Pancreas (tissue), 10 donors: Measurements from ENCODE around the gene SUB1. TPM values are rescaled to one million over a fixed set of nuclear protein-coding genes. Genes with fewer than 3 reads are reported as not detected.

ENCODE experiments used
- ATAC-seq, 4 donors: fragments of 200-7000 bp; cut with Tn5 transposase; one replicate each; pipeline versions ENCODE4 v1.8.0 to v1.9.1; 2020; ENCODE audit warnings: mild to moderate bottlenecking in 4 of 4, moderate library complexity in 4 of 4
- DNase-seq, 6 donors: peaks; one replicate each; pipeline ENCODE4 v3.0.0-alpha.2; 2020
- FAIRE-seq: peaks from 2 replicates; lab custom pipeline; 2012; peaks lifted over from hg19 to GRCh38; lab: Jason Lieb, UNC
- H3K27ac ChIP-seq, 4 donors: fragments of 200-600 bp; sonication (generic); 1 replicate in 3 of 4; 2 replicates in 1 of 4; pipeline versions ENCODE4 v1.5.0 to v1.8.0; 2020
- H3K27me3 ChIP-seq, 4 donors: fragments of 200-600 bp; one replicate each; pipeline ENCODE4 v1.8.0; 2021
- H3K36me3 ChIP-seq, 3 donors: fragments of 200-600 bp; sonication (generic) in 1 of 3; one replicate each; pipeline versions ENCODE4 v1.5.0 to v1.8.0; 2020 to 2021
- H3K4me1 ChIP-seq, 3 donors: fragments of 200-600 bp; one replicate each; pipeline ENCODE4 v1.8.0; 2021
- H3K4me3 ChIP-seq, 4 donors: fragments of 200-600 bp; sonication (generic) in 2 of 4; one replicate each; pipeline versions ENCODE4 v1.5.0 to v1.8.0; 2020 to 2021
- H3K9me3 ChIP-seq, 4 donors: fragments of 200-600 bp; one replicate each; pipeline ENCODE4 v1.8.0; 2021
- WGBS, 2 donors: extraction: QIAGEN DNeasy Blood & Tissue Kit; methylation state at CpG; one replicate each; pipeline ENCODE4 v1.1.7; 2013; 5-methylcytosine and 5-hydroxymethylcytosine counted together
- intact Hi-C, 3 donors: fragments of 100-400 bp; cut with DNase I; formaldehyde crosslinking; loops; one replicate each; pipeline versions ENCODE4 v1.11.1 to v1.14.2; 2022
- polyA plus RNA-seq, 2 donors: library from polyadenylated mRNA; stranded (reverse); fragments of 200-250 nt; gene quantifications; one replicate each; pipeline ENCODE4 v1.2.3, GENCODE V29; 2013
- total RNA-seq, 6 donors: library from RNA; stranded (reverse); fragmentation: NEBNext Ultra II Directional in 4 of 6; extraction: Animal tissue kit (Norgen Biotek cat#: 25700) in 4 of 6; gene quantifications; one replicate each; pipeline versions ENCODE4 v1.2.1 to v1.2.4, GENCODE V29; 2021 to 2023
- TF ChIP-seq, protein P1 (sequence below), 4 donors: fragments of 200-600 bp; sonication (generic) in 3 of 4; IDR thresholded peaks; one replicate each; pipeline versions ENCODE4 v1.5.0 to v1.8.0; 2021; ENCODE audit warnings: antibody characterized with exemption in 4 of 4
- donor health status: healthy with polysubstance abuse.
- donor health status: DM: no; HTN: no; CAD: no; lungs with moderate emphysema.
- donor health status: DM: no; HTN: no; CAD: no.
- donor health status: control.
- donor health status: control.
- donor health status: Bipolar disorder and iron deficiency.
- donor health status: DM: yes; HTN: yes; CAD: no.
- donor health status: DM: no; HTN: no; CAD: no.
- donor health status: DM: no; HTN: no; CAD: no.
- donor health status: DM: yes; HTN: yes; CAD: no.

The SUB1 gene
- total and polyA plus RNA-seq, 8 donors = 42.5 to 91.7 (median 62.2) TPM

DNA sequence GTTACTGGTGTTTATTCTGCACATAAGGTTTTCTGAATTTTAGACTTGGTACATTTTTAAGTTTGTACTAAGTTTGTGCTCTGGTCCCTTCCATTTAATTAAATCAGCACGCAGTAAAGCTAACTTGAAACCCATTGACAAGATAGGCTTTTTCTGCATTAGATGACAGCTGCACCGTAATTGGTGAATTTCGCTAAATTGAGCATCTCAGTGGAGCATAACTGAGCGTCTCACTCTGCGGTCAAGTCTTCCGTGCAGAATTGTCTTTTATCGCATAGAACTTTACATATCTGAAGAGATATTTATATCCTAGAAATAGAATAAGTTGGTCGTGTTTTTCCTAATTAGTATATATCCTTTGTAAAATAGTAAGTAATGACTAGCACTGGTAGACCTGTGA, 4.1 kb downstream of the SUB1 start:
- no peaks in the 10 kb centered on the region for H3K27me3 ChIP-seq
- FAIRE-seq (no peak), ATAC-seq (no peak), DNase-seq (no peak)
- peaks cover 0 to 7% (median 0%) of the 10 kb centered on the region in 3 donors for H3K4me1 ChIP-seq
- H3K27ac ChIP-seq = no peak overlapping the region
- H3K4me3 ChIP-seq = no peak overlapping the region
- H3K36me3 ChIP-seq = peaks cover 0 to 29% (median 12%) of the 10 kb centered on the region in 3 donors
- H3K9me3 ChIP-seq = no peaks in the 10 kb centered on the region
- TF ChIP-seq, protein P1, sequence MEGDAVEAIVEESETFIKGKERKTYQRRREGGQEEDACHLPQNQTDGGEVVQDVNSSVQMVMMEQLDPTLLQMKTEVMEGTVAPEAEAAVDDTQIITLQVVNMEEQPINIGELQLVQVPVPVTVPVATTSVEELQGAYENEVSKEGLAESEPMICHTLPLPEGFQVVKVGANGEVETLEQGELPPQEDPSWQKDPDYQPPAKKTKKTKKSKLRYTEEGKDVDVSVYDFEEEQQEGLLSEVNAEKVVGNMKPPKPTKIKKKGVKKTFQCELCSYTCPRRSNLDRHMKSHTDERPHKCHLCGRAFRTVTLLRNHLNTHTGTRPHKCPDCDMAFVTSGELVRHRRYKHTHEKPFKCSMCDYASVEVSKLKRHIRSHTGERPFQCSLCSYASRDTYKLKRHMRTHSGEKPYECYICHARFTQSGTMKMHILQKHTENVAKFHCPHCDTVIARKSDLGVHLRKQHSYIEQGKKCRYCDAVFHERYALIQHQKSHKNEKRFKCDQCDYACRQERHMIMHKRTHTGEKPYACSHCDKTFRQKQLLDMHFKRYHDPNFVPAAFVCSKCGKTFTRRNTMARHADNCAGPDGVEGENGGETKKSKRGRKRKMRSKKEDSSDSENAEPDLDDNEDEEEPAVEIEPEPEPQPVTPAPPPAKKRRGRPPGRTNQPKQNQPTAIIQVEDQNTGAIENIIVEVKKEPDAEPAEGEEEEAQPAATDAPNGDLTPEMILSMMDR (IDR thresholded peaks at IDR 0.05) = no peak
- intact Hi-C loops = no loop called here
- WGBS, 2 donors = 90 to 91% methylated on average over 8 of the region's 8 CpGs

DNA sequence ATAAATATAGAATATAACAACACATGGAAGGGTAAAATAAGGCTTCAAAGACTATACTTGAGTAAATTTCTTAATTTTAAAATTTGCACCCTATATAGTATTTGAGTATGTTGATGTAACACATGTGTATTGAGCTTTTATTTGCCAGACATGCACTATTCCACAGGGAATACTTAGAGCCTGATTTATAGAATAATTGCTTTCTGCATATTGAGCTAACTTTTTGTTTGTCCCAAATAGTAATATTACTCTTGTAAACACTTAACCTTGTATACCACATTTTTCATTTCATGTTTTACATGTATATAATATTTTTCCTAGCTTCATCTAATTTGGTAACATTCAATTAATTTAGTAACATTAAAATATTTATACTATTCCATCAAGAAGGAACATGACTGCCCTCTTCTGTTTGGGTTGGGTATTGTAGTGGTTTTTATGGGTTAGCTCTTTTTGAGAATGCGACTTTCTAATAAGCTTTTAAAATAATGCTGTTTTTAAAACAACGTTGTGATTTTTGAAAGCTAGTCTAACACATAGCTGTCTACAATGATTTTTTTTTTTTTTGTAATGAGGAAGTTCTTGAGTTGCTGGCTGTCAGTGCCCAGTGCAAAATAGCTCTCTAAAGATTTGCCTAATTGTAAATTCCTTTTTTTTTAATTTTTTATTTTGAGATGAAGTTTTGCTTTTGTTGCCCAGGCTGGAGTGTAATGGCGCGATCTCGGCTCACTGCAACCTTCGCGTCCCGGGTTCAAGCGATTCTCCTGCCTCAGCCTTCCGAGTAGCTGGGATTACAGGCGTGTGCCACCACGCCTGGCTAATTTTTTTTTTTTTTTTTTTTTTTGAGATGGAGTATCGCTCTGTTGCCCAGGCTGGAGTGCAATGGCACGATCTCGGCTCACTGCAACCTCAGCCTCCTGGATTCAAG, 4.8 kb downstream of the SUB1 start:
- no peak overlapping the region for H3K27ac ChIP-seq
- H3K27me3 ChIP-seq = no peaks in the 10 kb centered on the region
- TF ChIP-seq, protein P1 (IDR thresholded peaks at IDR 0.05) = peak; percentile 4 to 55 (median 50)
- peak; percentile 49 for FAIRE-seq
- DNase-seq = no peak
- intact Hi-C loops = loop anchor here in 1 of 3 donors (10.0 kb wide), 1 partner anchor 355 kb away; no protein-coding TSS in a partner anchor
- no peak for ATAC-seq
- H3K4me3 ChIP-seq = no peak overlapping the region
- WGBS, 2 donors = 87% methylated on average over 14 to 15 of the region's 15 CpGs
- peaks cover 0 to 35% (median 12%) of the 10 kb centered on the region in 3 donors for H3K36me3 ChIP-seq
- H3K4me1 ChIP-seq = peaks cover 0 to 7% (median 0%) of the 10 kb centered on the region in 3 donors
- no peaks in the 10 kb centered on the region for H3K9me3 ChIP-seq

DNA sequence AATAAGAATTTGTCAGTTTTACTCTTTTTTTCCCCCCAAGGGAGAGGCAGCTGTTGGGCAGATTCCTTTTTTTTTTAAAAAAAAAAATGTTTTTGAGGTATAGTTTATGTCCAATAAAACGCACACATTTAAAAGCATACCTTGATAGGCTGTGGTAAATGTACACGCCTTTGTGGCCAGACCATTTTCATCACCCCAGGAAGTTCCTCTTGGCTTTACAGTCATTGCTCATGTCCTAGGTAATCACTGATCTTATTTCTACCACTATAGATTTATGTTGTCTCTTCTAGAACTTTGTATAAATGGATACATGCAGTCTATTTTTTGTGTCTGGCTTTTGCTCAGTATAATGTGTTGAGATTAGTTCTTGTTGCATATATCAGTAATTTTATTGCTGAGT, 9.8 kb downstream of the SUB1 start:
- DNase-seq = no peak
- Histone ChIP-seq H3K4me3 (no peak overlapping the region), H3K27me3 (no peaks in the 10 kb centered on the region), H3K4me1 (no peaks in the 10 kb centered on the region), H3K36me3 (peaks cover 0 to 47% (median 16%) of the 10 kb centered on the region in 3 donors), H3K27ac (no peak overlapping the region), H3K9me3 (no peaks in the 10 kb centered on the region)
- no peak for ATAC-seq
- FAIRE-seq = no peak
- WGBS, 2 donors = 86 to 87% methylated on average over 2 of the region's 2 CpGs
- intact Hi-C loops = loop anchor here in 1 of 3 donors (10.0 kb wide), 1 partner anchor 360 kb away; no protein-coding TSS in a partner anchor
- TF ChIP-seq, protein P1 (IDR thresholded peaks at IDR 0.05) = no peak

DNA sequence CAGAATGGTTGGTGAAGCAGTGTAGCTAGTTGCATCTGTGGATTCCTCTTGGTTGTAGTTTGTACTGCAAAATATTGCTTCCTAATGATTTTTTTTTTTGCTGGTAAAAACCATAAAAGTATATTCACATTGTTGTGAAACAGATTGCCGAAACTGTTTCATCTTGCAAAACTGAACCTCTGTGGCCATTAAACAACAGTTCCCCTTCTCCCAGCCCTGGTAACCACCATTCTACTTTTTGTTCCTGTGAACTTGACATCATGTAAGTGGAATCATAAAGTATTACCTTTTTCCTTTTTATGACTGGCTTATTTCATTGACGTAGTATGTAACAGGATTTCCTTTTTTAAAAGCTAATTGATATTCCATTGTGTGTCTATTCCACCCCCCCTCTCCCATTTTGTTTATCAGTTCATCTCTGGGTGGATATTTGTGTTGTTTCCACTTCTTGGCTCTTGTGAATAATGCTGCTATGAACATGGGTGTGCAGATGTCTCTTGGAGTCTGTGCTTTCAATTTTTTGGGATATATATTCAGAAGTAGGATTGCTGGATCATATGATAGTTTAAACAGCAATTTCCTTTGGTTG, 11.8 kb downstream of the SUB1 start:
- no peak overlapping the region for H3K4me3 ChIP-seq
- no peak overlapping the region for H3K27ac ChIP-seq
- intact Hi-C loops = loop anchor here in 1 of 3 donors (10.0 kb wide), 1 partner anchor 362 kb away; no protein-coding TSS in a partner anchor
- peaks cover 0 to 51% (median 12%) of the 10 kb centered on the region in 3 donors for H3K36me3 ChIP-seq
- TF ChIP-seq, protein P1 (IDR thresholded peaks at IDR 0.05) = no peak
- no peaks in the 10 kb centered on the region for H3K4me1 ChIP-seq
- DNase-seq (no peak), FAIRE-seq (no peak), ATAC-seq (no peak)
- WGBS, 2 donors = 45 to 48% methylated on average over 2 of the region's 2 CpGs
- no peaks in the 10 kb centered on the region for H3K9me3 ChIP-seq
- H3K27me3 ChIP-seq = no peaks in the 10 kb centered on the region
